T47D (cell line): Measurements from ENCODE around the gene GBGT1.

Experiments used
- DNase-seq, 2 experiments: peaks; one replicate each; pipeline versions ENCODE4 v3.0.0 to v3.0.0-alpha.2; 2011 to 2012; ENCODE audit warnings: low read depth in 1 of 2, low spot score in 1 of 2
- JUND ChIP-seq: IDR thresholded peaks from 2 replicates; pipeline ENCODE4 v1.6.1; 2012; ENCODE audit warnings: low read depth
- in situ Hi-C: cut with HindIII; loops from 2 replicates; pipeline ENCODE4 v1.10.0; 2016; ENCODE audit warnings: low sequenced_read_pairs, low pct_unique_long_range_greater_than_20kb

The GBGT1 gene

DNA sequence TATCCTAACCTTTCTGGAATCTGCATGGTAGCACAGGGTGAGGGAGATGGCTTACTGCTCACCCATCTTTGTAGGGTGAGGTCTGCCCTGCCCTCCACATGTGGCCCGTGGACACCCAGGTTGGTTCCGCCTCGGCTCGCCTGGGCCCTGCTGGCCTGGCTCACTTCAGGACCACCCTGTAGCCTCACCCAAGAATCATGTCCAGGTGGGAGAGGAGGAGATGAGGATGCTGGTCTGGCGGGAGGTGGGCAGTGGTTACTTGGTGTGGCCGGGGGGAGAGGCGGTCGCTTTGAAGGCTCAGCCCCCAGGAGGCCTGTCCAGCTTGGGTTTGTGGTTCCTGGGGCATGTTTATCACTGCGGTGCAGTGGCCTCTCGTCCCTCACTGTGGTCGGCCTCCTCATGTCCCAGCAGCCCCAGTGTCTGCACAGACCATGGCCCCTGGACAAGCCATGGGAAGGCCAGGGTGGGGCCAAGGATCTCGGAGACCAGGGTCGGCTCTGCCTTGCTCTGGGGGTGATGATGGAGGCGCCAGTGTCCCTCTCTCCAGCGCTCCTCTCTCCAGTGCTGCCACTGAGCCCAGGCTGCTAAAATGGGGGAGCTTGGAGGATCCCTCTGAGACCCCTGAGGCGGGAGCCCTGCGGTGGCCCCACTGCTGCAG lies 40.8 kb upstream of the GBGT1 start:
- in situ Hi-C loops: no loop called here
- TF ChIP-seq JUND: no peak
- no peak for DNase-seq

DNA sequence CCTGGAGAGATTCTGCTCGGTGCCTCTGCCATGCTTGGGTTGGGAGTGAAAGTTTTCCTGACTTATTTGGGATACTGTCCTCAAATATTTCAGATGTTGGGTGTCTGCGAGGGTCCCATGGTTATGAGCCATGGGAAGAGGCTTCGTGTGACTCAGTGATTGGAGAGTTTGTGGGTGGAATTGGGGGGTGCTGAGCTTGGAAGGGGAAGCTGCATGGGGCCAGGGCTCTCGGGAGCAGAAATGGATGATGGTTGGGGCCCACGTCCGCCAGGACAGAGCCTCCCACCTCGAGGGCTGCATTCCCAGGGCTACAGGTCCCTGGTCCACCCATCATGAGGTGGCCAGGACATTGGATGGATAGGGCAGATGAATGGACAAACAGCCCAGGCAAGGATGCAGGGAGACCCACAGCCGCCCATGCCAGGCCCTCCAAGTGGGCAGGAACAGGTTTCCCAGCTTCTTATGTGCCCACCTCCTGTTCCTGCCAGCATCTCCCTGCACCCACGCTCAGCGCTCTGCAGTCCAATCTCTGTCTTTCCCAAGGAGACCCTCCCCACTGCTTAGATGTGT lies 39.9 kb upstream of the GBGT1 start:
- TF ChIP-seq JUND: no peak
- DNase-seq: no peak
- in situ Hi-C loops: no loop called here

DNA sequence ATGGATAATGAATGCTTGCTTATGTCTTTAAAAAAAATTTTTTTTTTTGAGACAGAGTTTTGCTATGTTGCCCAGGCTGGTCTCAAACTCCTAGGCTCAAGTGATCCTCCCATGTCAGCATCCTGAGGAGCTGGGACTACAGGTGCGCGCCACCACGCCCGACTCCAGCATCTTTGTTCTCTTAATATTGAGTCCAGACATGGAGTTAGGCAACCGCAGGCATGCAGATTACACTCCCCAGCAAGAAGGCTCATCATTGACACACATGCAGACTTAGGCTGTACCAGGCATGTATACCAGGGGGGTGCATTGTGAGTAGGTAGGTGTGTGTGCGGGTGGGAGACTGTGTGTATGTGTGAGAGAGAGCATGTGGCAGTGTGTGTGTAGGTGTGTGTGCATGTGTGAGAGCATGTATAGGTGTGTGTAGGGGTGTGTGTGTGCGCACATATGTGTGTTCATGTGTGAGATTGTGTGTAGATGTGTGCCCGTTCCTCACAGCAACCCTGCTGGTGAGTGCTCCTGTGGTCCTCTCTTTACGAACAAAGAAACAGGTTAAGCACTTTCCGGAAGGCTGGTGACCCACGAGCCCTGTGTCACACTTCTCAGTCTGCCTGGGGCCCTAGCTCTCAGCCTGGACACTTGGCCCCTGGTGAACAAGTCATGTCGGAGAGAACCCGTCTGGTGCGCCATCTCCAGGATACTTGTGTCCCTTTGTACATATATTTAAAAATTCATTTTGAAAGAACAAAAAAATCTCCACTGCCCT lies 39.2 kb upstream of the GBGT1 start:
- in situ Hi-C loops: no loop called here

DNA sequence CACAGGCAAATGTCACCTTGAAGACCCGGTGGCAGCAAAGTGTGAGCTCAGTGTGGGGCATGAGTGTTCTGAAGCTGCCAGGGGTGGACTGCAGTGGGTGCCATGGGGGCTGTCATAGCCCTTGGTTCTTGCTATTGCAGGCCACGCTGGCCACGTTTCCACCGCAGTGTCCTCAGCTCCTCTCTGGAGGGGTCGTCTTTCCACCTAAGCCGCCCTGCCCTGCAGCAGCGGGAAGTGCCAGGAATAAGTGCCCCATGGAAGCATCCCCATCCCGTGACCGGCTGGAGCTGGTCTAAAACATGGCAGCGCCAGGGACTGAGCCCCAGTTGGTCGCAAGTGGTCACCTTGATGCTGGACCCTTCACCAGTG lies 38.4 kb upstream of the GBGT1 start:
- no peak for TF ChIP-seq JUND
- no peak for DNase-seq
- in situ Hi-C loops: no loop called here

More for the DNA sequence above, 39.2 kb upstream of the GBGT1 start:
- no peak for TF ChIP-seq JUND
- DNase-seq: no peak

DNA sequence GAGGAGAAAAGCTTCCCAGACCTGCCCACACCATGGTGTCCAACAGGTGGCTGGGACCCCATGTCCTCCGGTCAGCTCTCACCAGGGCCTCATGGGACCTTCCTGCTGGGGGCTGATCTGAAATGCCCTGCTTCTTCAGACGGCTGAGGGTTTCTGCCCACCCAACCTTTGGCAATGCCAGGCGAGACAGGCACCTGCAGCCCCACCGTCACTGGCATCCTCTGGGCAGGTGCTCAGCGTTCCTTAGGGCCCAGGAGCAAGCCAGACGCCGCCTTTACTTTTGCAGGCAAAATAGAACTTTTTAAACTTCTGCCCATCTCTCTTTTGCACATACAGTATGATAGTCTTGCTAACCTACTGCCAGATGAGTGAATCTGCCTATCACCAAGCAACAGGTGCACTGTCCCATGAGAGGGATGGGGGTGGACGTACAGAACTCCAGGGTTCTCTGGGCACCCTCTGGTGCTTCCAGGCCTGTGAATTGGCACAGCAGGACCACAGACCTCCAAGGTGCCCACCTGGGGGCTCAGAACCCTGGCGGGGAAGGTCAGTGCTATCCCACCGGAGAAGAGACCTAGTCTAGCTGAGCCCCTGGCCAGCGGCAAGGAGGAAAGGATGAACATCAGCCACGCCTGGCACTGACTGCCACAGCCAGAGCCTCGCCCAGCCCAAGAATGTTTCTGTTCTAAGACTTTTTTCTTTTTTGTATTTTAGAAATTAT lies 37.9 kb upstream of the GBGT1 start:
- no peak for DNase-seq
- in situ Hi-C loops: no loop called here
- no peak for TF ChIP-seq JUND

DNA sequence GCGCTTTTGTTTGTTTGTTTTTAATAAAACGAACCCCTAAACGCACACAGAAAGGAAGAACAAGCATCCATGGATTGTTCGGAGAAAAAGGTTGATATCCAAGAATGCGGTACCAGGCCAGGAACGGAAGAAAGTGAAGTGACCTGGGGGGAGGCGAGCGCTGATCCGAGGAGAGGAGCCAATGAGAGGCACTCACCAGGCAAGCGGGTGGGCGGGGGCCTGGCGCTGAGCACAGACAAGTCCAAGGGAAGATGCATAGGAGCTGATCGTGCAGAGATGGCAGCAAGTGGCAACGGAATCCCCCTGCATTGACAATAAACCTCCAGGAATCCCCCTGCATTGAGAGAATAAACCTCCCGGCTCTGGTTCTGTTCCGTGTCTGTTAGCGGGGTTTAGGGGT lies 36.9 kb upstream of the GBGT1 start:
- no peak for TF ChIP-seq JUND
- in situ Hi-C loops: no loop called here
- no peak for DNase-seq

DNA sequence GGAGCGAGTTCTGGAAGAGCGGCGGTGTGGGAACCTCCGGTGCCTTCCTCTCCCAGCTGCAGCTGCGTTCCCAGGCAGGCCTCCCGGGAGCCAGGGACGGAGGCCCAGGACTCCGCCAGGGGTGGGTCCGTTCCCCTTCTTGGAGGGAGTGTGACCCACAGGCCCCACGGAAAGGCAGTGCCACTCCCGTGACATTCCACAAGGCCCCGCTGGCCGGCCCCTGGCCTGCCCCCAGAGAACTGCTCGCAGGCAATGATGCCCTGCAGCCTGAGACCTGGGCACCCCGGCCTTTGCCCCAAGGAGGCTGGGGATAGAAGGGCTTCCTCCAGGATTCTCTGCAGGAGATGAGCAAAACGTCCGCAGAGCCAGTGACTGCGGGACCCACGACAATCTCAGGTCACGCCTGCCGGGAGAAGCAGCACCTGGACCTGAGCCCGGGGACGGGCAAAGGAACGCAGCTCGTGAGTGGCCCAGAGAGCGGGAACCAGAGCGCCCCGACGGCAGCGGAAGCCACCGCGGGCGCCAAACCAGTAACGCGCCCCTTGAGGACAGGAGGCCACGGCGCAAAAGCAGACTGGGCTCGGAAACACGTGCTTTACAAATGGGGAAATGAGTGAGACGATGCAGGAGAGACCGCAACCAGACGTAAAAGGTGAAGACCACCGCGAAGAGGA lies 36.1 kb upstream of the GBGT1 start:
- in situ Hi-C loops: no loop called here
- TF ChIP-seq JUND: no peak
- no peak for DNase-seq

DNA sequence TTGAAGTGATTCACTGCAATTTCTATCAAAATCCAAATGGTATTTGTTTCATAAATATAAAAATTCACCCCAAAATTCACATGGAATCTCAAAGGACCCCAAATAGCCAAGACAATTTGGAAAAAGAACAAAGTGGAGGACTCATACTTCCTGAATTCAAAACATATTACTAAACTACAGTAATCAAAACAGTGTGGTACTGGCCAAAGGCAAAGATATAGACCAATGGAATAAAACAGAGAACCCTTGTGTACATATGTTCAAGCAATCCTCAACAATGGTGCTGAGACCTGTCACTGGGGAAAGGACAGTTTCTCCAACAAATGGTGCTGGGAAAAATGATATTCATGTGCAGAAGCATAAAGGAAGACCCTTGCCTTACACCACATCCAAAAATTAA lies 31.3 kb upstream of the GBGT1 start:
- no peak for TF ChIP-seq JUND
- DNase-seq: no peak
- in situ Hi-C loops: no loop called here

DNA sequence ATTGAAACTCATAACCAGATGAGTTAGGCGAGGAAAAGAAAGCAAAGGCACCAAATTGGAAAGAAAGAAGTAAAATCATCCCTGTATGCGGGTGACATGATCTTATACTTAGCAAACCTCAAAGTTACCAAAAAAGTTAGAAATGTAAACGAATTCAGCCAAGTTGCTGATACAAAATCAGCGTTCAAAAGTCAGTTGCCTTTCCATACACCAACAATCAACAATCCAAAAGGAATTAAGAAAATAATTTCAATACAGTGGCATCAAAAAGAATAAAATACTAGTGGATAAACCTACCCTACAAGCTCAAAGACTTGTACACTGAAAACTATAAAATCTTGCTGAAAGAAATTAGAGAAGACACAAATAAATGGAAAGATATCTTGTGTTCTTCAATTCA lies 30.9 kb upstream of the GBGT1 start:
- no peak for DNase-seq
- in situ Hi-C loops: no loop called here
- TF ChIP-seq JUND: no peak

DNA sequence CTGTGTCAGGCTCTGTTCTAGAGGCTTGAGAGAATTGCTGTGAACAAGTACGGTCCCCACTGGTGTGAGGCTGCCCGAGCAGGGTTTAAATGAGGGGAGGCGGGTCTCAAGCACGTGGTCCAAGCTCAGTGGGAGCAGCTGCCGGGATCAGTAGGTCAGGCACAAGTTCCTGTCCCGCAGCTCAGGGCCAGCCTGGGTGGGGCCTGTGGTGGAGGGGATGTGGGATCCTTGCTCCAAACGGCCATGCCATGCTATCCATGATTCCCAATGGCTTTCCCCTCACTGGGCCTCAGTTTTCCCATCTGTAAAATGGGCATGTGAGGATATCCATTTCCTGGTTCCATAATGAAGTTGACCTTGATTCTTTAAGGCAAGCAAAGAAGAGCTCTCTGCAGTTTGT lies 28.3 kb upstream of the GBGT1 start:
- TF ChIP-seq JUND: no peak
- no peak for DNase-seq
- in situ Hi-C loops: no loop called here

DNA sequence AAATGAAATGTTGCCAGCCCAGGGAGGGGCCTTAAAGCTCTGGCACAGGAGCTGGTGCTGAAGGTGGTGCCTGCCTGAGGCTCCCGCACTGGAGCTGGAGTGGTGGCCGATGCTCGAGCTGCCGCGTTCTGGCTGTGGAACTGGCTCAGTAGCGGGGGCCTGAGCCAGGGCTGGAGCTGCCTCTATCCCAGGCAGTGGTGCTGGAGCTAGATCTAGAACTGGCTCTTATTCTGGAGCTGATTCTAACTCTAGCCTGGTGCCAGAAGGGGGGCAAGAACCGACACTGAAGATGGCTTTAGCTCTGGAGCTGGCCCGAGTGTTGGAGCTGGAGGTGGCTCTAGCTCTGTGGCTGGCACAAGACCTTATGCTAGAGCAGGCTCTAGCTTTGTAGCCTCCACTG lies 26.1 kb upstream of the GBGT1 start:
- in situ Hi-C loops: no loop called here
- DNase-seq: no peak
- TF ChIP-seq JUND: no peak

DNA sequence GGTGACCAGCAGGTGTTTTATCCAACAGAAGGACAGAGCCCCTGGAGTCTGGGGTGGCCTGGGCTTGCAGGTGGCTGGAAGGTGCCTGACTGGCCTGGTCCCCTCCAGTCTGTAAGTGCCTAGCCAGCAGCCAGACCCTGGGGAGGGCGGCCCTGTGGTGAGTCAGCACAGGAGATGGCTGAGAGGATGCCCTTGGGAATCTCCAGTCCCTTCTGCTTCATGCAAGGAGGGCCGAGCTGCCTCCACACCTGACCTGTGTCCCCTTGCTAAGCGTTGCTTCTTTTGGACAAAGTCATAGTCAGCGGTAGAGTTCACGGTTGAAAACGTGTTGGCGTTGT lies 25.1 kb upstream of the GBGT1 start:
- in situ Hi-C loops: no loop called here
- no peak for DNase-seq
- TF ChIP-seq JUND: no peak
